ENCODE results near the gene THSD4.
A peak's percentile ranks its signal among the peaks of the same experiment; 100 is the strongest.

The THSD4 gene

GRCh38 chr15:71627604-71628003, 512.3 kb downstream of the THSD4 start:
- no peak overlapping the region for H3K4me3 ChIP-seq (ENCODE audit: low read length)
- DNase-seq (ENCODE audit: low read depth, low spot score) = no peak

- DNase-seq (ENCODE audit: low read depth, low spot score) = no peak
- no peak overlapping the region for H3K4me3 ChIP-seq (ENCODE audit: low read length)
Observed at GRCh38 chr15:71628988-71629770, 513.9 kb downstream of the THSD4 start.

DNA sequence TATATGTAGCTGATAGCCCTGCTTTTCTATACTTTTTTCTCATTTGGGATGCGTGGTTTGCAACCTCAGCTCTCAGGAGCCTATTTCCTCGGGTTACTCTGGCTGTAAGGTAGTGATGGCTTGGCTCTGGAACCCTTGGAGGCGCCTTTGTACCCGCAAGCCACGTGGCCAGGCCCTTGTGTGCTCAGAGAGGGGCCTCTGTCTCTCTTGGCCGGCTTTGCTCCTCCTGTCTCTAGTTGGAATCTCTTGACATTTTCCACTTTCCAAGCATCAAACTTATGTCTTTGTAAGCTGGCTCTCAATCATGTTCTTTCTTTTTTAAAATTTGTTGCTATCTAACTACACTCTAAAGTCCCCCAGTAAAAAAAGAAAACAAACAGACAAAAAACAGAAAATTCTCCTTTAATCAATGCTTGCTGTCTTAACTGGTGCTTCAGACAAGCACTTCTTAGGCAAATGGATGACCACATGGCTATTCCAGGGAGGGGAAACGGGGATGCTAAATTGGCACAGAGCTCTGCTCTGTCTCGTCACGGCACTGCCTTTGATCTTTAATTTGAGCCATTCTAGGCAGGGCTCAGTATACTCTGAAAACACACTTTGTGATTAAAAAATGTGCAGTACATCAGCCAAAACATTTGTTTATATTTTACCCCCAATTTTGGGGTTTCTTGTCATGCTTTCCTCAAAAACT, 514.7 kb downstream of the THSD4 start:
- H3K4me3 ChIP-seq (ENCODE audit: low read length) = no peak overlapping the region
- DNase-seq (ENCODE audit: low read depth, low spot score) = no peak

- no peak for DNase-seq (ENCODE audit: low read depth, low spot score)
- H3K4me3 ChIP-seq (ENCODE audit: low read length) = no peak overlapping the region
Observed at GRCh38 chr15:71630475-71630809, 515.2 kb downstream of the THSD4 start.

GRCh38 chr15:71632576-71633195, 517.4 kb downstream of the THSD4 start:
- H3K4me3 ChIP-seq (ENCODE audit: low read length) = no peak overlapping the region

GRCh38 chr15:71634820-71635560, 519.7 kb downstream of the THSD4 start:
- no peak overlapping the region for H3K4me3 ChIP-seq (ENCODE audit: low read length)
- no peak for DNase-seq (ENCODE audit: low read depth, low spot score)

More at GRCh38 chr15:71632576-71633195, 517.4 kb downstream of the THSD4 start:
- no peak for DNase-seq (ENCODE audit: low read depth, low spot score)

GRCh38 chr15:71635735-71636134, 520.5 kb downstream of the THSD4 start:
- no peak for DNase-seq (ENCODE audit: low read depth, low spot score)
- H3K4me3 ChIP-seq (ENCODE audit: low read length) = no peak overlapping the region

DNA sequence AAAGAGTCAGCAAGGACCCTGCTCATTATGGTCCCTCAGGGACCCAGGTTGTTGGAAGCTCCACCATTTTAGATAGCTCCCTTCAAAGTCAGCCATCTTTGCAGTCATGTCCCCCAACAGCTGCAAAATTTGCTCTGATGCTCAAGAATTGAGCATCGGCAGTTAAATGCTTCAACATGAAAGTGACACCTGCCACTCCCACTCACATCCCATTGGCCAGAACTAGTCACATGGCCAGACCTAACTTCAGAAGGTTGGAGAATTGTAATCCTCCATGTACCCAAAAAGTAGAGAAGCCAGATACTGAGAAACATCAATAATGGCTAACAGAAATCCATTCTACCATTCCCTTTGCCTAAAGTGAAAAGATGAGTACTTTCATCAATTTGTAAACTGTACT, 523.6 kb downstream of the THSD4 start:
- no peak for DNase-seq (ENCODE audit: low read depth, low spot score)
- no peak overlapping the region for H3K4me3 ChIP-seq (ENCODE audit: low read length)

- H3K4me3 ChIP-seq (ENCODE audit: low read length) = no peak overlapping the region
- DNase-seq (ENCODE audit: low read depth, low spot score) = no peak
Observed at GRCh38 chr15:71639471-71639870, 524.2 kb downstream of the THSD4 start.

DNA sequence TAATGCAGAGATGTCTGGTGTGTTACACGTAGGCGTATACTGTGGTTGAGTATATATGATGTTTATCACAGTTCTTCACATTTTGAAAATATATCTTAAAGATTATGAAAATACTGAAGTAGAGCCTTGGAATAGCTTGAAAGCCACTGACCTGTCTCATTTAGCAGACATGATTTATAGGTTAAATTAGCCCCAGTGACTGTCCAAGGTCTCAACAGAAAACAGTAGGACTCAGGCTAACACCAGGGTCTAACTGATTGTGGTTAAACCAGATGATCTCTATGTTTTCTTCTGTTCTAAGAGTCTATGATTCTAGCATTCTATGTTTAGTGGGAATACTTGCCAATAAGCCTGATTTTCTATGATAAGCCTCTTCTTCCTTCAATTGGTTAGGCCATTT, 528.6 kb downstream of the THSD4 start:
- DNase-seq (ENCODE audit: low read depth, low spot score) = no peak
- H3K4me3 ChIP-seq (ENCODE audit: low read length) = no peak overlapping the region

DNA sequence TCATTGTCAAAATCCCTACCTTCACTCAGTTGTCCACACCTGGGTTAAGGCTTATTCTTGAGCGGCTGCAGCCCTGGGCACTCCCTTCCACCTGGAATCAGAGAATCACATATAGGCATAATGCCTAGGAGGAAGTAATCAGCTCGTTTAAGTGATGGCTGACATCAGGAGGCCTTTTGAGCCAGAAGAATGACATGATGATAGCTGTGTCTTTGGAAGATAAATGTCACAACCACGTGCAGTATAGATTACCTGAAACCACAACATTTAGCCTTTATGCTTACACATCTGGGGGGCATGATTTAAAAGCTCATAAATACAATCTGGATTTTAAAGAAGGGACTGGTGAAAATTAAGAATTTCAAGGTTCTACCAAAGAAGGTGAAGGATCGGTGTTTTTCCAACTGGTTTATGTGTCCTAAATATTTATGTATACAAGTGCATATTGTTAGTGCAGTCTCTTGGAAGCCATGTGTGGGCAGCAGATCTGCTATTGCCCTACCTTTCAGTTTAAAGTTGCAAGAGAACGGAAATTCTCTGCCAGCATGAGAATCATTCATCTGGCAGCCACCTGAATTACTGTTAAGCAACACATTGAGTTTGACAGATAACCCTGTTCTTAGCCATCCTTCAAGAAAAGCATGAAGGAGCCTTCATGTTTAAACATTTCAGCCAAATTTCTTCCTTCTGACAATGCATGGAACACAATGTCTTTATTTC, 531.7 kb downstream of the THSD4 start:
- DNase-seq (ENCODE audit: low read depth, low spot score) = no peak
- no peak overlapping the region for H3K4me3 ChIP-seq (ENCODE audit: low read length)

GRCh38 chr15:71647487-71647808, 532.2 kb downstream of the THSD4 start:
- DNase-seq (ENCODE audit: low read depth, low spot score) = no peak
- no peak overlapping the region for H3K4me3 ChIP-seq (ENCODE audit: low read length)

DNA sequence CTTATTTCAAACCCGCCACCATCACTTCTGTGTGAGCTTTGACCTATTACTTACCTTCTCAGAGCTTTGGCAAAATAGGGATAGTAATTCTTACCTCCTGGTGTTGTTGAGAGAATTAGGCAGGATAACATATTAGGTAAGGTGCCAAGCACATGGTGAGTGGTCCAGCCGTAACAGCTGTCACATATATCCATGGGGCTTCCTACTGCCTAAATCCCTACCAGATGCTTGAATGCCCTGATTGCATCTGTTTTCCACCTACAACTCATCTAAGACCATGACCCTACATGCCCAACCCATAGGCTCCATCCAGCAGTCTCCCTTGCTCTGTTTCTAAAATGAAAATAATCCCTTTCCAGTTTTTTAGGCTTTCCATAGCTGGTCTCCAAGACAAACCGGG, 532.8 kb downstream of the THSD4 start:
- no peak for DNase-seq (ENCODE audit: low read depth, low spot score)
- H3K4me3 ChIP-seq (ENCODE audit: low read length) = no peak overlapping the region

DNA sequence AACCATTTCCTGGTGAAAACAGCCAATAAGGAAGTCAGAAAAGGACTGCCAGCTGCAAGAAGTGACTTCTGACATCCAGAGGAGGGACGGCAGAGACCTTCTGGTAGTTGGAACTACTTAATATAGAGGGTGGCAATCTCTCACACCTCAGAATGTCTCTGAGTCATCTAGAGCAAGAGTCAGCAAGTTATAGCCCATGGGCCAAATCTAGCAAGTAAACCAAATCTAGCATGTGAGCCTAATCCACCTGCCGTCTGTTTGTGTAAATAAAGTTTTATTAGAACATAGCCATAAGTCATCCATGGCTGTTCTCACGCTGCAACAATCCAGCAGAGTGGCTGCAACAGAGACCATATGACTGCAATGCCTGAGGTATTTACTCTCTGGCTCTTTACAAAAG, 534.6 kb downstream of the THSD4 start:
- H3K4me3 ChIP-seq (ENCODE audit: low read length) = no peak overlapping the region
- DNase-seq (ENCODE audit: low read depth, low spot score) = no peak

- DNase-seq (ENCODE audit: low read depth, low spot score) = no peak
- no peak overlapping the region for H3K4me3 ChIP-seq (ENCODE audit: low read length)
Observed at GRCh38 chr15:71650603-71651002, 535.3 kb downstream of the THSD4 start.

- peak; percentile 65 for DNase-seq (ENCODE audit: low read depth, low spot score)
- H3K4me3 ChIP-seq (ENCODE audit: low read length) = no peak overlapping the region
Observed at GRCh38 chr15:71651750-71652186, 536.5 kb downstream of the THSD4 start.

DNA sequence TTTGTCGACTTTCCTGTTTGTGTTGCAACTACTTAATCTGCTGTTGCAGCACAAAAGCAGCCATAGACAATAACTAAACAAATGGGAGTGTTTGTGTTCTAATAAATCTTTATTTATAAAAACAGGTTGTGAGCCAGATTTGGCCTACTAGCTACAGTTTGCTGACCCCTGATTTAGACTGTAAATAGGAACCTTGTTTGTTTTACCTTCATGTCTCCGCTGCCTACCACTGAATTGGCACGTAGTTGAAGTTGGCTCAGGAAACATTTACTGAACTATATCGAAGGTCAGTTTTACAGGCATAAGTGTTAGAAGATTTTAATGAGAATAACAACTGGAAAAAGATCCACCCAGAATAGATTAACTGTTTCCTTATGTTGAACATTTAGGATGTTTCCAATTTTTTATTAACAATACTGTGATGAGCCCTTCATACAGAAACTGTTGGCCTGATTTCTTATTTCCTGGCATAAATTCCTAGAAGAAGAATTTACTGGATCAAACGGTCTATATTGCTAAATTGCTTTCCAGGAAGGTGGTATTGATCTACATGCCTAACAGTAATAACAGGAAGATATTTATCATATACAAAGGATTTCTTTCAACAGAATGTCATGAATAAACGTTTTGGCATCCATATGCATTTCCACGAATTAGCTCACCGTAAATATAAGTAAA, 538.9 kb downstream of the THSD4 start:
- no peak for DNase-seq (ENCODE audit: low read depth, low spot score)

DNA sequence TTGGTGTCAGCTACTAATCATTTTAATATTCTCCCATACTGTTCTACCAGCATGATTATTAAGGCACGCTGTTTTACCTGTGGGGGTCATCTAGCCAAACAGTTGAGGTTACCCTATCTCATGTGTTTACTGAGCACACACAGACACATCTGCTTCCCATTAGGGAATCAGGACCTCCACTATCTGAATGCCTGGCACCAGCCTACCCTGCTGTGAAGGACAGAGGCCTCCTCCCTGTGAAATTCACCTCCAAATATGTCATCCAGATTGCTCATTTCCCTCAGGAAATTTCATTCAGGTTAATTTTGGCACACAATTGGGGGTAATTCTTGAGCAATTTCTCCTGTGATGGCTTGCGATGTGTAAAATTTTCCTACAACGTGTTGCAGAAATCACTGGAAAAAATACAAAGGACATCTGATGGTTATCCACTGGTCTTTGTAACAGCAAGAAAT, 539.5 kb downstream of the THSD4 start:
- DNase-seq (ENCODE audit: low read depth, low spot score) = no peak
- H3K4me3 ChIP-seq (ENCODE audit: low read length) = no peak overlapping the region

More for the DNA sequence above, 538.9 kb downstream of the THSD4 start:
- no peak overlapping the region for H3K4me3 ChIP-seq (ENCODE audit: low read length)

DNA sequence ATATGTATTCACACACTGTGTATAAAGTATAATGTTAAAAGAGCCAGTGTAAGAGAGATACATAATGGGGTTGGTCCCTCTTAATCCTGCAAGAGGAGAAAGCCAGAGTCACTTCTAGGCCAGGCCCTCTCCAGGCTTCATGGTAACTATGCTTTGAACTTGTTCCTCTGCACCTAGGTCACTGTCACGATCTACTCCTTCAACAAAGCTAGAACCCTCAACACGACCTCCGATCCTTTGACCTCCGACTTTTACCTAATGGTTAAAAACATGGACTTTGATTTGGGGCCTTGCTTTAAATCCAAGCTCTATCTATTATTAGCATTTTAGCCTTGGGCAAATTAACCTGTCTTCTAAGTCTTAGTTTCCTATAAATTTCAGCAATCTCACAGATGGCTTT, 541.2 kb downstream of the THSD4 start:
- no peak for DNase-seq (ENCODE audit: low read depth, low spot score)
- no peak overlapping the region for H3K4me3 ChIP-seq (ENCODE audit: low read length)

Measured in Jurkat, Clone E6-1 (cell line).